Erythroblast (primary cell): Measurements from ENCODE around the gene KLHDC3.

Experiments
- GATA1 ChIP-seq: IDR thresholded peaks from 2 replicates; pipeline ENCODE4 v1.6.1; 2011; ENCODE audit warnings: low read depth, mild to moderate bottlenecking, control low read depth, low read length, moderate library complexity
- POLR2A ChIP-seq: IDR thresholded peaks from 2 replicates; pipeline ENCODE4 v1.6.1; 2011; ENCODE audit warnings: mild to moderate bottlenecking, low read length

GRCh38 chr6:43059168-43060033 is 45.4 kb downstream of the KLHDC3 start, which contains the start of the genes KLC4 and MRPL2:
- TF ChIP-seq POLR2A (peak; percentile 85), GATA1 (no peak)
